Measurements from ENCODE around the gene TRIM68.

The TRIM68 gene

DNA sequence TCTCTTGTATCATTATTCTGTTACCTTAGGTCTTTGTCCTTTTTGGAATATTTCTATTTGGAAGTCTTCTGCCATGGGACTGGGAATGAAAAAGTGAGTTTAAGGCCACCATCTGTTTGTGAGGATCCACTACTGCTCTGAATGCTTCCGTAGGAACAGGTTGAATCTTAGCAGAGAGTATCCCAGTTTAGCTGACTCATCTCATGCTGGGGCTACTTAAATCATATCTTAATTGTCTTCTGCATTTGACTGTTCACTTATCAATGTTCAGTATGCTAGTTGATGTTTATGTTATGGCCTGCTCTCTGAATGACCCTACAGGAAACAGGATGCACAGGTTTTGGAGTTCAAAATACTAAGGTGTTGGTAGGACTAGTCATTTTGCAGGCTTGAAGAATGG lies 27.9 kb downstream of the TRIM68 start:
- no peak for DNase-seq (ENCODE audit: low read depth, low spot score)
- no peak overlapping the region for H3K4me3 ChIP-seq (ENCODE audit: low read depth, low read length)
- TF ChIP-seq, protein P1, sequence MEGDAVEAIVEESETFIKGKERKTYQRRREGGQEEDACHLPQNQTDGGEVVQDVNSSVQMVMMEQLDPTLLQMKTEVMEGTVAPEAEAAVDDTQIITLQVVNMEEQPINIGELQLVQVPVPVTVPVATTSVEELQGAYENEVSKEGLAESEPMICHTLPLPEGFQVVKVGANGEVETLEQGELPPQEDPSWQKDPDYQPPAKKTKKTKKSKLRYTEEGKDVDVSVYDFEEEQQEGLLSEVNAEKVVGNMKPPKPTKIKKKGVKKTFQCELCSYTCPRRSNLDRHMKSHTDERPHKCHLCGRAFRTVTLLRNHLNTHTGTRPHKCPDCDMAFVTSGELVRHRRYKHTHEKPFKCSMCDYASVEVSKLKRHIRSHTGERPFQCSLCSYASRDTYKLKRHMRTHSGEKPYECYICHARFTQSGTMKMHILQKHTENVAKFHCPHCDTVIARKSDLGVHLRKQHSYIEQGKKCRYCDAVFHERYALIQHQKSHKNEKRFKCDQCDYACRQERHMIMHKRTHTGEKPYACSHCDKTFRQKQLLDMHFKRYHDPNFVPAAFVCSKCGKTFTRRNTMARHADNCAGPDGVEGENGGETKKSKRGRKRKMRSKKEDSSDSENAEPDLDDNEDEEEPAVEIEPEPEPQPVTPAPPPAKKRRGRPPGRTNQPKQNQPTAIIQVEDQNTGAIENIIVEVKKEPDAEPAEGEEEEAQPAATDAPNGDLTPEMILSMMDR (IDR thresholded peaks at IDR 0.05; ENCODE audit: low read depth, low read length): no peak
- in situ Hi-C loops (cut with HindIII; ENCODE audit: low sequenced_read_pairs): no loop called here

DNA sequence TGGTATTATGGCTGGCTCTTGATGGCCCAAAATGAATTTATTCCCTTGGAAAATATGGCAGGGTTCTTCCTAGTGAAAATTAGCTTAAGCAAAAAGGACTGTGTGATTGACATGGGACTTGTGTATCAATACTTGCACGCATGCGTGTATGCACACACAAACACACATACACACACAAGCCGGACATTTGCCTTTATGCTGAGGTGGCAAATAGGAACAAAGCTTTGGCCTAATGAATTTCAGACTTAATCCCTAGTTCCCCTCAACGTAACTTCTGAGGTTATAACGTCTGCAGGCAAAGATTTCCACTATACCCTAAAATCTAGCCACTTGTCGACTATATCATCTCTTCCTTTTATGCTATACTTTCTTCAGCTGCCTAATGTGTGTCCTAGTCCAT lies 29.4 kb downstream of the TRIM68 start:
- no peak for DNase-seq (ENCODE audit: low read depth, low spot score)
- H3K4me3 ChIP-seq (ENCODE audit: low read depth, low read length): no peak overlapping the region
- in situ Hi-C loops (cut with HindIII; ENCODE audit: low sequenced_read_pairs): no loop called here
- TF ChIP-seq, protein P1 (IDR thresholded peaks at IDR 0.05; ENCODE audit: low read depth, low read length): no peak

- in situ Hi-C loops (cut with HindIII; ENCODE audit: low sequenced_read_pairs): no loop called here
- H3K4me3 ChIP-seq (ENCODE audit: low read depth, low read length): no peak overlapping the region
- DNase-seq (ENCODE audit: low read depth, low spot score): no peak
- TF ChIP-seq, protein P1 (IDR thresholded peaks at IDR 0.05; ENCODE audit: low read depth, low read length): no peak
Measured at GRCh38 chr11:4577761-4578160, 30.3 kb downstream of the TRIM68 start.

GRCh38 chr11:4576880-4577279 lies 31.2 kb downstream of the TRIM68 start:
- TF ChIP-seq, protein P1 (IDR thresholded peaks at IDR 0.05; ENCODE audit: low read depth, low read length): no peak
- in situ Hi-C loops (cut with HindIII; ENCODE audit: low sequenced_read_pairs): no loop called here
- no peak for DNase-seq (ENCODE audit: low read depth, low spot score)
- no peak overlapping the region for H3K4me3 ChIP-seq (ENCODE audit: low read depth, low read length)

- no peak for DNase-seq (ENCODE audit: low read depth, low spot score)
Measured at GRCh38 chr11:4569075-4569474, 39.0 kb downstream of the TRIM68 start.

DNA sequence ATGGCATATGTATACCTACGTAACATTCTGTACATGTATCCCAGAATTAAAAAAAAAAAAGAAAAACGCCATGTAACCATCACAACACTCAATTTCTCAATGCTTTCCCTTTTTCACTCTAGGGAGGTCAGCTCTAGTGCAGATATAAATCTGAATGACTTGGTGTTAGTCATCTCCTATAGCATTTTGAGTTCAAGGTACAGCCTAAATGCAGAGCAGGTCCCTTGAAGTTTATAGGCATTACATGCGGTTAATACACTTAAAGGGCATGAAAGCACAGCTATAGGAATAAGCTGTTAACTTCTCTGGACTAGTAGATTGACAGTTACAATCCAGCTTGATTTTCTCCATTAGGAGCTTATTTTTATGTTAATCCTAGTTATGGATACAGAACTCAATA lies 42.7 kb downstream of the TRIM68 start:
- in situ Hi-C loops (cut with HindIII; ENCODE audit: low sequenced_read_pairs): no loop called here
- no peak for DNase-seq (ENCODE audit: low read depth, low spot score)
- H3K4me3 ChIP-seq (ENCODE audit: low read depth, low read length): no peak overlapping the region
- TF ChIP-seq, protein P1 (IDR thresholded peaks at IDR 0.05; ENCODE audit: low read depth, low read length): no peak

More at GRCh38 chr11:4569075-4569474, 39.0 kb downstream of the TRIM68 start:
- TF ChIP-seq, protein P1 (IDR thresholded peaks at IDR 0.05; ENCODE audit: low read depth, low read length): no peak
- in situ Hi-C loops (cut with HindIII; ENCODE audit: low sequenced_read_pairs): no loop called here
- no peak overlapping the region for H3K4me3 ChIP-seq (ENCODE audit: low read depth, low read length)

GRCh38 chr11:4560467-4560866 lies 47.6 kb downstream of the TRIM68 start:
- no peak for DNase-seq (ENCODE audit: low read depth, low spot score)

More at GRCh38 chr11:4560467-4560866, 47.6 kb downstream of the TRIM68 start:
- no peak overlapping the region for H3K4me3 ChIP-seq (ENCODE audit: low read depth, low read length)
- TF ChIP-seq, protein P1 (IDR thresholded peaks at IDR 0.05; ENCODE audit: low read depth, low read length): no peak
- in situ Hi-C loops (cut with HindIII; ENCODE audit: low sequenced_read_pairs): no loop called here

Data from astrocyte of the spinal cord (primary cell).